H1 (cell line): Measurements from ENCODE around the gene NKX2-1. TPM values are rescaled to one million over a fixed set of nuclear protein-coding genes. Genes with fewer than 3 reads are reported as not detected.

Experiments
- CHD1 ChIP-seq: IDR thresholded peaks from 2 replicates; pipeline ENCODE4 v1.6.1; 2012; ENCODE audit warnings: low read depth, low read length, improper control_type of control experiment
- EGR1 ChIP-seq: IDR thresholded peaks from 2 replicates; pipeline ENCODE4 v1.6.1; 2011; ENCODE audit warnings: low read depth, low read length, borderline replicate concordance
- NANOG ChIP-seq: IDR thresholded peaks from 2 replicates; pipeline ENCODE4 v1.6.1; 2011; ENCODE audit warnings: low read length, low read depth, mild to moderate bottlenecking, inconsistent platforms; ENCODE audit not compliant: insufficient read depth, poor library complexity, severe bottlenecking
- POLR2A ChIP-seq, 2 experiments: IDR thresholded peaks; 1 replicate in 1 of 2; 2 replicates in 1 of 2; pipeline ENCODE4 v1.6.1; 2011; ENCODE audit warnings: low read depth in 2 of 2, low read length in 2 of 2, mild to moderate bottlenecking in 2 of 2; ENCODE audit errors: control extremely low read depth in 1 of 2
- SAP30 ChIP-seq: fragments of 300-600 bp; sonication (generic); IDR thresholded peaks from 2 replicates; pipeline ENCODE4 v1.7.1; 2012; ENCODE audit warnings: low read length, moderate library complexity, mild to moderate bottlenecking, inconsistent platforms; ENCODE audit not compliant: insufficient read depth, insufficient replicate concordance
- TCF12 ChIP-seq: IDR thresholded peaks from 2 replicates; pipeline ENCODE4 v1.6.1; 2011; ENCODE audit warnings: low read depth, mild to moderate bottlenecking, low read length
- polyA plus RNA-seq, 7 experiments: library from polyadenylated mRNA; depleted of rRNA in 3 of 7; stranded (reverse) in 5 of 7; unstranded in 2 of 7; fragments of >200 nt in 5 of 7; fragments of 200-250 nt in 2 of 7; gene quantifications; 1 replicate in 5 of 7; 2 replicates in 1 of 7; 4 replicates in 1 of 7; pipeline versions ENCODE4 v1.2.1 to v1.2.3, GENCODE V29; 2011 to 2013; ENCODE audit warnings: missing spikeins in 2 of 7, mixed read lengths in 2 of 7
- total RNA-seq: library from RNA; stranded (reverse); fragmentation: NEBNext Ultra II Directional; extraction: Animal tissue kit (Norgen Biotek cat#: 25700); gene quantifications from 2 replicates; pipeline ENCODE4 v1.2.1, GENCODE V29; 2021
- TF ChIP-seq, protein P1 (sequence below): IDR thresholded peaks from 2 replicates; pipeline ENCODE4 v1.6.1; 2011; ENCODE audit warnings: low read depth, mild to moderate bottlenecking, low read length; ENCODE audit not compliant: insufficient read depth

Gene NKX2-1
- total and polyA plus RNA-seq, 2 of the 8 experiments (the other 6 are each of a cell fraction or from before 2014, with no cell fraction given): not detected

DNA sequence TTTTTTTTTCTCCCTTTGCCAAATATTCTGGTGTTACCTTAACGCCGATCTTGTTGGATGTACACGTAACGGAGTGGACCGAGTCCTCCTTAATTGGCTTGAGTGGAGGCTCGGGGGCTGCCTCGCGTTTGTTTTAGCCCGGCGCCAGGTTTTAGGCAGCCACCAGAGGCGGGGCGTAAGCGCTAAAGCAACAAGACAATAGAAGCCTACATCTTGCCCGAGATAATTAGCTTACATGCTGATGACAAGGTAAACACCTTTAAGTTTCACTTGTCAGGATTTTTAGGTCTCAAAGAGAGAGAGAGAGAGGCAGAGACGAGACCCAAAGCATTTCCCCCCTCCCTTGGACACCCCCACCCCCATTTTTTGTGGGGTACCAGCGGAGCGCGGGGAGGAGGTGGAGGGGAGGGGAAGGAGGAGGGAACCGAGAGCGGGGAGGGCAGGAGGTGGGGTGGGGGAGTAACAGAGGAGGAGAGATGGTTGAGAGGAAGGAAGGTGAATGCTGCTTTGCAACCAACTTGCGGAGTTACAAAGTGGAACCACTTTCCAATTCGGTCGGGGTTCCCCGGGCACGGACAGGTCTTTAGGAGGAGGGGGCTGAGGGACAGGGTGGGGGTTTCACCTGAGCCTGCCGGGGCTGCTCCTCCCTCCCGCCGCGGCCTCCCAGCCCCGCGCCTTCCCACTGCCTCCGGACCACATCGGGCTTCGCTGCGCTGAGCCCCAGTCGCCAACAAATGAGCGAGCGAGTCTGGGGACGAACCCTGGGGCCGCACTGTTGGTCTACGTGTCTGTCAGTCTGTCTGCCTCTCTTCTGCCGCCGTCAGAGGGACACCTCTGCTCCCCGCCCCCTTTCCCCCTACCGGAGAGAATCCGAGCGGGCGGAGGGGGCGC lies at the start of gene NKX2-1 (continued):
- TF ChIP-seq EGR1 (peak; percentile 89), POLR2A (IDR thresholded peaks at IDR 0.05; ENCODE audit: control extremely low read depth in 1 of 2, low read depth in 2 of 2, low read length in 2 of 2) (no peak), SAP30 (no peak), CHD1 (no peak), TCF12 (0 out of 2 replicates have a peak, but pooled peaks have one; percentile 71), NANOG (no peak)
- TF ChIP-seq, protein P1, sequence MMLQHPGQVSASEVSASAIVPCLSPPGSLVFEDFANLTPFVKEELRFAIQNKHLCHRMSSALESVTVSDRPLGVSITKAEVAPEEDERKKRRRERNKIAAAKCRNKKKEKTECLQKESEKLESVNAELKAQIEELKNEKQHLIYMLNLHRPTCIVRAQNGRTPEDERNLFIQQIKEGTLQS: no peak
